Measurements from ENCODE around the gene TICAM2.

GRCh38 chr5:115639377-115639776 lies 37.1 kb upstream of the TICAM2 start:
- TF ChIP-seq EZH2phosphoT487 (IDR thresholded peaks at IDR 0.05; ENCODE audit: low read depth, severe bottlenecking, unreplicated experiment) (no peak), EZH2 (IDR thresholded peaks at IDR 0.05; ENCODE audit: borderline replicate concordance) (no peak)
- TF ChIP-seq, protein P1, sequence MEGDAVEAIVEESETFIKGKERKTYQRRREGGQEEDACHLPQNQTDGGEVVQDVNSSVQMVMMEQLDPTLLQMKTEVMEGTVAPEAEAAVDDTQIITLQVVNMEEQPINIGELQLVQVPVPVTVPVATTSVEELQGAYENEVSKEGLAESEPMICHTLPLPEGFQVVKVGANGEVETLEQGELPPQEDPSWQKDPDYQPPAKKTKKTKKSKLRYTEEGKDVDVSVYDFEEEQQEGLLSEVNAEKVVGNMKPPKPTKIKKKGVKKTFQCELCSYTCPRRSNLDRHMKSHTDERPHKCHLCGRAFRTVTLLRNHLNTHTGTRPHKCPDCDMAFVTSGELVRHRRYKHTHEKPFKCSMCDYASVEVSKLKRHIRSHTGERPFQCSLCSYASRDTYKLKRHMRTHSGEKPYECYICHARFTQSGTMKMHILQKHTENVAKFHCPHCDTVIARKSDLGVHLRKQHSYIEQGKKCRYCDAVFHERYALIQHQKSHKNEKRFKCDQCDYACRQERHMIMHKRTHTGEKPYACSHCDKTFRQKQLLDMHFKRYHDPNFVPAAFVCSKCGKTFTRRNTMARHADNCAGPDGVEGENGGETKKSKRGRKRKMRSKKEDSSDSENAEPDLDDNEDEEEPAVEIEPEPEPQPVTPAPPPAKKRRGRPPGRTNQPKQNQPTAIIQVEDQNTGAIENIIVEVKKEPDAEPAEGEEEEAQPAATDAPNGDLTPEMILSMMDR (IDR thresholded peaks at IDR 0.05; ENCODE audit: poor library complexity): no peak

Data from hepatocyte (in vitro differentiated cells).